Esophagus squamous epithelium (tissue), 4 donors: ENCODE data around the gene CNDP2.

Source experiments
- CTCF ChIP-seq, 6 experiments: fragments of 450-650 bp in 4 of 6; fragments of 200-600 bp in 2 of 6; sonication (generic) in 2 of 6; IDR thresholded peaks; one replicate each; pipeline ENCODE4 v1.5.1; 2016 to 2019; ENCODE audit warnings: antibody characterized with exemption in 6 of 6, mild to moderate bottlenecking in 4 of 6, moderate library complexity in 4 of 6
- POLR2A ChIP-seq, 4 donors: fragments of 450-650 bp; IDR thresholded peaks; one replicate each; pipeline ENCODE4 v1.6.1; 2017; ENCODE audit warnings: antibody characterized with exemption in 4 of 4, mild to moderate bottlenecking in 4 of 4, moderate library complexity in 3 of 4

- TF ChIP-seq CTCF (IDR thresholded peaks at IDR 0.05) (no peak), POLR2A (IDR thresholded peaks at IDR 0.05) (no peak)
Measured at GRCh38 chr18:74512321-74513053, 16.3 kb downstream of the CNDP2 start.
